ENCODE data around the gene KCNN1. TPM values are rescaled to one million over a fixed set of nuclear protein-coding genes. Genes with fewer than 3 reads are reported as not detected.

The KCNN1 gene
- total and polyA plus RNA-seq, 2 of the 13 experiments (the other 11 are each of a cell fraction or from before 2014, with no cell fraction given) = 0.04 TPM; not detected in 1

- TF ChIP-seq TSC22D2 (CRISPR knock-in tag; IDR thresholded peaks at IDR 0.05; ENCODE audit: borderline replicate concordance) = no peak
- TF ChIP-seq, protein P1, sequence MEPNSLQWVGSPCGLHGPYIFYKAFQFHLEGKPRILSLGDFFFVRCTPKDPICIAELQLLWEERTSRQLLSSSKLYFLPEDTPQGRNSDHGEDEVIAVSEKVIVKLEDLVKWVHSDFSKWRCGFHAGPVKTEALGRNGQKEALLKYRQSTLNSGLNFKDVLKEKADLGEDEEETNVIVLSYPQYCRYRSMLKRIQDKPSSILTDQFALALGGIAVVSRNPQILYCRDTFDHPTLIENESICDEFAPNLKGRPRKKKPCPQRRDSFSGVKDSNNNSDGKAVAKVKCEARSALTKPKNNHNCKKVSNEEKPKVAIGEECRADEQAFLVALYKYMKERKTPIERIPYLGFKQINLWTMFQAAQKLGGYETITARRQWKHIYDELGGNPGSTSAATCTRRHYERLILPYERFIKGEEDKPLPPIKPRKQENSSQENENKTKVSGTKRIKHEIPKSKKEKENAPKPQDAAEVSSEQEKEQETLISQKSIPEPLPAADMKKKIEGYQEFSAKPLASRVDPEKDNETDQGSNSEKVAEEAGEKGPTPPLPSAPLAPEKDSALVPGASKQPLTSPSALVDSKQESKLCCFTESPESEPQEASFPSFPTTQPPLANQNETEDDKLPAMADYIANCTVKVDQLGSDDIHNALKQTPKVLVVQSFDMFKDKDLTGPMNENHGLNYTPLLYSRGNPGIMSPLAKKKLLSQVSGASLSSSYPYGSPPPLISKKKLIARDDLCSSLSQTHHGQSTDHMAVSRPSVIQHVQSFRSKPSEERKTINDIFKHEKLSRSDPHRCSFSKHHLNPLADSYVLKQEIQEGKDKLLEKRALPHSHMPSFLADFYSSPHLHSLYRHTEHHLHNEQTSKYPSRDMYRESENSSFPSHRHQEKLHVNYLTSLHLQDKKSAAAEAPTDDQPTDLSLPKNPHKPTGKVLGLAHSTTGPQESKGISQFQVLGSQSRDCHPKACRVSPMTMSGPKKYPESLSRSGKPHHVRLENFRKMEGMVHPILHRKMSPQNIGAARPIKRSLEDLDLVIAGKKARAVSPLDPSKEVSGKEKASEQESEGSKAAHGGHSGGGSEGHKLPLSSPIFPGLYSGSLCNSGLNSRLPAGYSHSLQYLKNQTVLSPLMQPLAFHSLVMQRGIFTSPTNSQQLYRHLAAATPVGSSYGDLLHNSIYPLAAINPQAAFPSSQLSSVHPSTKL (CRISPR knock-in tag; IDR thresholded peaks at IDR 0.05) = peak; percentile 56
- peak; percentile 35 for TF ChIP-seq ASH2L (IDR thresholded peaks at IDR 0.05; ENCODE audit: insufficient read length, low read depth, low read length)
- TF ChIP-seq ZNF800 (CRISPR knock-in tag; IDR thresholded peaks at IDR 0.05) = peak; percentile 98
- TF ChIP-seq, protein P2, sequence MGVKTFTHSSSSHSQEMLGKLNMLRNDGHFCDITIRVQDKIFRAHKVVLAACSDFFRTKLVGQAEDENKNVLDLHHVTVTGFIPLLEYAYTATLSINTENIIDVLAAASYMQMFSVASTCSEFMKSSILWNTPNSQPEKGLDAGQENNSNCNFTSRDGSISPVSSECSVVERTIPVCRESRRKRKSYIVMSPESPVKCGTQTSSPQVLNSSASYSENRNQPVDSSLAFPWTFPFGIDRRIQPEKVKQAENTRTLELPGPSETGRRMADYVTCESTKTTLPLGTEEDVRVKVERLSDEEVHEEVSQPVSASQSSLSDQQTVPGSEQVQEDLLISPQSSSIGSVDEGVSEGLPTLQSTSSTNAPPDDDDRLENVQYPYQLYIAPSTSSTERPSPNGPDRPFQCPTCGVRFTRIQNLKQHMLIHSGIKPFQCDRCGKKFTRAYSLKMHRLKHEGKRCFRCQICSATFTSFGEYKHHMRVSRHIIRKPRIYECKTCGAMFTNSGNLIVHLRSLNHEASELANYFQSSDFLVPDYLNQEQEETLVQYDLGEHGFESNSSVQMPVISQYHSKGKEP (CRISPR knock-in tag; IDR thresholded peaks at IDR 0.05) = 0 out of 2 replicates have a peak, but pooled peaks have one; percentile 65
- TF ChIP-seq SALL2 (CRISPR knock-in tag; IDR thresholded peaks at IDR 0.05) = peak; percentile 86
- no peak for TF ChIP-seq MIXL1 (CRISPR knock-in tag; IDR thresholded peaks at IDR 0.05)
- TF ChIP-seq PAF1 (CRISPR knock-in tag; IDR thresholded peaks at IDR 0.05) = no peak
- TF ChIP-seq TERF1 (CRISPR knock-in tag; IDR thresholded peaks at IDR 0.05) = no peak
- TF ChIP-seq, protein P3, sequence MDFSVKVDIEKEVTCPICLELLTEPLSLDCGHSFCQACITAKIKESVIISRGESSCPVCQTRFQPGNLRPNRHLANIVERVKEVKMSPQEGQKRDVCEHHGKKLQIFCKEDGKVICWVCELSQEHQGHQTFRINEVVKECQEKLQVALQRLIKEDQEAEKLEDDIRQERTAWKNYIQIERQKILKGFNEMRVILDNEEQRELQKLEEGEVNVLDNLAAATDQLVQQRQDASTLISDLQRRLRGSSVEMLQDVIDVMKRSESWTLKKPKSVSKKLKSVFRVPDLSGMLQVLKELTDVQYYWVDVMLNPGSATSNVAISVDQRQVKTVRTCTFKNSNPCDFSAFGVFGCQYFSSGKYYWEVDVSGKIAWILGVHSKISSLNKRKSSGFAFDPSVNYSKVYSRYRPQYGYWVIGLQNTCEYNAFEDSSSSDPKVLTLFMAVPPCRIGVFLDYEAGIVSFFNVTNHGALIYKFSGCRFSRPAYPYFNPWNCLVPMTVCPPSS (IDR thresholded peaks at IDR 0.05) = no peak
- TF ChIP-seq, protein P4, sequence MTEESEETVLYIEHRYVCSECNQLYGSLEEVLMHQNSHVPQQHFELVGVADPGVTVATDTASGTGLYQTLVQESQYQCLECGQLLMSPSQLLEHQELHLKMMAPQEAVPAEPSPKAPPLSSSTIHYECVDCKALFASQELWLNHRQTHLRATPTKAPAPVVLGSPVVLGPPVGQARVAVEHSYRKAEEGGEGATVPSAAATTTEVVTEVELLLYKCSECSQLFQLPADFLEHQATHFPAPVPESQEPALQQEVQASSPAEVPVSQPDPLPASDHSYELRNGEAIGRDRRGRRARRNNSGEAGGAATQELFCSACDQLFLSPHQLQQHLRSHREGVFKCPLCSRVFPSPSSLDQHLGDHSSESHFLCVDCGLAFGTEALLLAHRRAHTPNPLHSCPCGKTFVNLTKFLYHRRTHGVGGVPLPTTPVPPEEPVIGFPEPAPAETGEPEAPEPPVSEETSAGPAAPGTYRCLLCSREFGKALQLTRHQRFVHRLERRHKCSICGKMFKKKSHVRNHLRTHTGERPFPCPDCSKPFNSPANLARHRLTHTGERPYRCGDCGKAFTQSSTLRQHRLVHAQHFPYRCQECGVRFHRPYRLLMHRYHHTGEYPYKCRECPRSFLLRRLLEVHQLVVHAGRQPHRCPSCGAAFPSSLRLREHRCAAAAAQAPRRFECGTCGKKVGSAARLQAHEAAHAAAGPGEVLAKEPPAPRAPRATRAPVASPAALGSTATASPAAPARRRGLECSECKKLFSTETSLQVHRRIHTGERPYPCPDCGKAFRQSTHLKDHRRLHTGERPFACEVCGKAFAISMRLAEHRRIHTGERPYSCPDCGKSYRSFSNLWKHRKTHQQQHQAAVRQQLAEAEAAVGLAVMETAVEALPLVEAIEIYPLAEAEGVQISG (CRISPR knock-in tag; IDR thresholded peaks at IDR 0.05) = peak; percentile 41; the same call in 1 of the 2 replicates
- TF ChIP-seq CENPX (CRISPR knock-in tag; IDR thresholded peaks at IDR 0.05) = no peak
- no peak for TF ChIP-seq GLI4 (CRISPR knock-in tag; IDR thresholded peaks at IDR 0.05; ENCODE audit: borderline replicate concordance)
- no peak for TF ChIP-seq ZNF713 (CRISPR knock-in tag; IDR thresholded peaks at IDR 0.05)
- TF ChIP-seq ZFYVE20 (CRISPR knock-in tag; IDR thresholded peaks at IDR 0.05; ENCODE audit: borderline replicate concordance, low read depth) = no peak
Measured at GRCh38 chr19:18000915-18001776, 34.2 kb downstream of the KCNN1 start (continued).
